ENCODE results near the gene LITAF.

LITAF gene

DNA sequence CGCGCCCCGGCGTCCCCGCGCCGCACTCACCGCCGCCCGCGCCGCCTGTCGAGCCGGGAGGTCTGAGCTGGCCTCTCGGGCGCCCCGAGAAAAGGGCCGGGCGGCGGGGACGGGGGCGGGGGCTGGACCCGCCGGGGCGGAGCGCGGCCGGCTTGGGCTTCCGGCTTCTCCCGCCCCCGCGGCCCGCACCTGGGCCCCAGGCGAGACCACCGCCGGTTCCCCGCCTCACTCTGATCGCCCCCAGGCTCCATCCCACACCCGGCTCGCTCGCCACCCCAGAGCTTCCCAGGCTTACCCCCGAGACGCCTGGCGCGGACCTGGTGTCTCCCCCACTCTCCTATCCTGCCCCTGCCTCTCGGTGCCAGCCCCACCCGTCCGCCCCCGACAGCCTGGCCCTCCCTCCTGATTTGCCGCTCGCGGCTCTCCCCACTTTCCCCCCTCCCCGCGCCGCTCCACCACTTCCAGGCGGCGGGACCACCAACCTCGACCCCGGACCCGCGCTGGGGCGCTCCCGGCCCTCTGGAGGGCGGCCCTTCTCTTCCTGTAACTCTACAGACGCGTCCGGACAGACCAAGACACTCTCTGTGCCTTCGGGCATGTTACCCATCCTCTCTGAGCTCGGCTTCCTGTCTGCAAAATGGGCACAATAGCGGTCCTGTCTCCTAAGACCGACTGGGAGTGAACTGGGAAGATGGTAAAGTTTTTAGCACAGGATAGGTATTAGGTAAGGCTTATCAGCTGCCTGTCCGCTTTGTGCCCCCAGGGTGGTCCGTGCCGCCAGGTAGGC is at the start of gene LITAF:
Gene LITAF (minus strand): TSS at position 64 of the 787 bp plus-strand sequence. CDS start 30,189 bp downstream, outside the sequence.
- peak; percentile 54 for DNase-seq

DNA sequence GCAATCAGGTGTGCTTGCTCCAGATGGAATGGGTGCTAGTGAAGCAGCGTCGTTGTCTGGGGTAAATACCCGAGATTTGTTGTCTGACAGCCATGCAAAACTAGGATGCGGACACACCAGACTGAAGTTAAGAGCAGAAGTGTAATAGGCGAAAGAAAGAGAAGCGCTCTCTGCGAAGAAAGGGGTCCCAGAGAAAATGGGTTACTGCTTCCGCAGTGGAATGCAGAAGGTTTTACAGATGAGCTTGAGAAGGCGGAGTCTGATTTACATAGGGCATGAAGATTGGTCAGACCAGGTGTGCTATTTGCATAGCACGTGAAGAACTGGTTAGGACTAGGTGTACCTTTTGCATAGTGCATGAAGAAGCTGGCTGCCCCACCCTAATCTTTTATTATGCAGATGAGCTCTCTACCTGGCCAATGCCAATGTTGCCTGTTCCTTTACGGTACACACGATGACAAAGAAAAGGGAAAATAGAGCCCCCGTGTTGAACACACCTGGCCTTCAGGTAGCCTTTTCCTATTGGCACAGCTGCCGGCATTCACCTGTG is 49.5 kb upstream of the LITAF start:
- no peak for DNase-seq

DNA sequence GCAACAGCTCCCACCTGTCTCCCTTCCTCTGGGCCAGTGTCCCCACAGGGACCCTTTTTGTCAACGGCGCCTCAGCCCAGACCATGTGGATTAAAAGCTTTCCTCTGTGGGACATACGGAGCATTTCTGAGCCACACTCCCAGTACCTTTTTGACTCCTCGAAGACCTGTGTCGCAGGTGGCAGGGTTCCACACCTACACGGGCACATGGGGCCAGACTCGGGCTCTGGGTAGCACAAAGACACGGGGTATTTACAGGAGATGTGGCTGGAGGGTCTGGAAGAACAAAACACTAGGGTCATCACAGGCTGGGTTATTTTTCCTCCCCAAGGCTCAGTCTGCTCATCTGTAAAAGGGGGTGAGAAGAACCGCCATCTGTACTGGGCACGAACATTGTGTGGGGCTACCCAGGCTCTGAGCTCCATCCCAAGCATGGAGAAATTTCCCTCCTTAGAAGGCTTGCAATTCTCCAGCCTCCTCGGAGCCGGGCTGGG is 49.0 kb upstream of the LITAF start:
- DNase-seq, result no peak

DNA sequence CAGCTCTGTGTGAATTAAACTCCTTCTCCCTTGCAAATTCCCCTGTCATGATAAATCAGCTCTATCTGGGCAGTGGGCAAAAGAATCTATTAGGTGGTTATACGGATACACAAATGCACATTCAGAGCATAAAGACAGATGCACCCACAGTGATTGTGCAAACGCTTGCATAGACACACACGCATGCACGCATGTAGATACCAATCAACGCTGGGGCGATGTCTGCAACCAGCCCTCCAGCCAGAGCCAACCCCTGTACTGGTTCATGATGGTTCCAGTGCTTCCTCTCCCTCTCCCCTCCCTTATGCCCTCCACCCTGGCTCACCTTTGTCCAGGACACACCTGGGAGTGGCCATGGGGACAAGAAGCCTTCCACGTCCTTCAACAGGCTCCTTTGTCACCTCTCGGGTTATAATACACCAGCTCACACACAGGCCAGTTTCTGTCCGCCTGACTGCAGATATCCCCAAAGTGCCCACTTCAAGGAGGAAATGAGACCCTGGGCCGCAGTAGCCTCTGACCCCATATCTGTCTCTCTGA is 48.5 kb upstream of the LITAF start:
- no peak for DNase-seq

DNA sequence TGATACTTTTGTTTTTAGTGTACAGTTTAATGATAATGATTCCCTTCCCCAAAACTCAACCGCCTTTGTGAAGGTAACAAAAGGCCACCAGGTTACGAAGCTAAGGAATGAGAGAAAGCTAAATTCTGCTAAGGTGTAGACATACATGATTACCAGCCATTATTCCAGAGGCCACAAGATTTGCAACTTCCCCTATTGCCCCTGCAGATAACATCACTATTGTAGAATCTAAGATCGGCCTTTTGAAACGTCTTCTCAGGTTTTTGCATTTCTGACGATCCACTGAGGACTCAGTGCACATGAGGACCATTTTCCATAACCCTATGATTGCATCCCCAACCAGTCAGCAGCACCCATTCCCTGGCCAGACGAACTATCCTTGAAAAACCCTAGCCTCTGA is 47.6 kb upstream of the LITAF start:
- no peak for DNase-seq

DNA sequence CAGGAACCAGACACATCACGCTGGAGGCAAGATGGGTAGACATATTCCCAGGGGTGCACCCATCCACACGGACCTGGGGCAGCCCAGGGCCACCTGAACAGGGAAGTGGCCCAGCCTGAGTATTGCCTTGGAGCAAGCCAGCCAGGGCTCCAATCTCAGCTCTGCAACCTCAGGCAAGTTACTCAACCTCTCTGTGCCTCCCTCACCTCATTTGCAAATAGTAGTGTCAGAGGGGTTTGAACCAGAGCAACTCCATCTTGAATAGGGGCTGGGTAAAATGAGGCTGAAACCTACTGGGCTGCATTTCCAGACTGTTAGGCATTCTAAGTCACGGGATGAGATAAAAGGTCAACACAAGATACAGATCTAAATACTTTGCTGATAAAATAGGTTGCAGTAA is 46.4 kb upstream of the LITAF start:
- no peak for DNase-seq

DNA sequence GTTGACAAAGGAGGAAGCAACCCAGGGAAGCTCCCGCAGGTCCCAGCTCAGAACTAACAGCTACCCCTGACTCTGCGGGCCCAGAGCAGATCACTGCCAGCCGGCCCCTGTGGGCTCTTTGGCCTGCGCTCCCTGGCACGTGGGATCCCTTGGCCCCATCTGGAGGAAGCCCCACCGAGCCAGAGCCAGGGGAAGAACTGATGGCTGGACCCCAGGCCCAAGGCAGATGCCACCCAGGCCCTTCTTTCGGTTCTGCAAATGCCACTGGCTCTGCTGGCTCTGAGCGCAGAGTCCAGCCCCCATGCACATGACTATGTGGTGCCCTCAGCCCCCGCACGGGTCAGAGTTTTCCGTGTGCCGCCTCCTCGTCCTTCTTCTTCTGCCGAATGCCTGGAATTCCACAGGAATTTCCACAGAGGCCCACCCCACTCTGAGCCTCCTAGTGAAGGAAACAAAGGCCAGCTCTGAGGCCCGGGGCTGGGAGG is 45.8 kb upstream of the LITAF start:
- no peak for DNase-seq

DNA sequence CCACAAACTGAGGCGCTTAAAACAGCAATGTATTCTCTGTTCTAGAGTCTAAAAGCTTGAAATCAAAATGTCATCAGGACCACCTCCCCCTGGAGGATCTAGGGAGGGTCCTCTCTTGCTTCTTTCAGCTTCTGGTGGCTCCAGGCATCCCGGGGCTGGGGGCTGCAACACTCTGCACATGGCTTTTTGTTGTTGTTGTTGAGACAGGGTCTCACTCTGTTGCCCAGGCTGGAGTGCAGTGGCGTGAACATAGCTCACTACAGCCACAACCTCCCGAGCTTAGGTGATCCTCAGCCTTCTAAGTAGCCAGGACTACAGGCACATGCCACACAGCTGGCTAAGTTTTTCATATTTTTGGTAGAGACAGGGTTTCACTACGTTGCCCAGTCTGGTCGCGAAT is 44.5 kb upstream of the LITAF start:
- DNase-seq, result no peak

DNA sequence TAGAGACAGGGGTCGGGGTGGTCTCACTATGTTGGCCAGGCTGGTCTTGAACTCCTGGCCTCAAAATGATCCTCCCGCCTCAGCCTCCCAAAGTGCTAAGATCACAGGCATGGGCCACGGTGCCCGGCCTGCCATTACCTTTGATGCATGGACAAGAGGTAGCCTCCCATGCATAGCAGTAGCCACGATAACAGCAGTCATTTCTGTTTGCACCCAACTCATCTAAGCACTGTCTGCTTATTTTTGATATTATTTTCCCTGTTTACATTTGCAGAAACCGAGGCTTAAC is 44.0 kb upstream of the LITAF start:
- DNase-seq, result no peak

DNA sequence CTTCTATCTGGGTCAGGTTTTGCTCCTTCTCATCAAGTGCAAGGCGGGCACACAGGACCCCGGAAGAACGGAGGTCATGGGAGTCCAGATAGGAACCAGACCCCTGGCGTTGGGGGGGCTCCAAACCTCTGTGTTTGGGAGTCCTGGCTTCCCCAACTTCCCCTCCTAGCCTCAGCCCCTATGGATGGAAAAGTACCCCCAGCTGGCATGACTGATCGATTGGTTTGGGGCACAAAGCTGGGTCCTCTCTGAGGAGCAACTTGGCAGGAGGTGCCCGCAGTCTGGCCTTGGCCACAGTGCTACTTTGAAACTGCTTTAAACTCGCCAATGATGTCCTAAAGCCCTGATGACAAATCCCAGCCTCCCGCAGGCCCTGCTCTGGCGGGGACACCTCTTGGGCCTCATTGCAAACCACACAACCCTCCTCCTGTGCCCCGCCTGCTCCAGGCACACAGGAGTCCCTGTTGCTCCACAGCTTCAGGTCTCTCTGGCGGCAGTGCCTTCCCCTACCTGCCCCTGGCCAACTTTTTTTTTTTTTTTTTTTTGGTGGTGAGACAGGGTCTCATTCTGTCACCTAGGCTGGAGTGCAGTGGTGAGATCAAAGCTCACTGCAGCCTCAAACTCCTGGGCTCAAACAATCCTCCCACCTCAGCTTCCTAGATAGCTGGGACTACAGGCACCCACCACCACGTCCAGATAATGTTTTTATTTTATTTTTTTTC is 43.5 kb upstream of the LITAF start:
- no peak for DNase-seq

DNA sequence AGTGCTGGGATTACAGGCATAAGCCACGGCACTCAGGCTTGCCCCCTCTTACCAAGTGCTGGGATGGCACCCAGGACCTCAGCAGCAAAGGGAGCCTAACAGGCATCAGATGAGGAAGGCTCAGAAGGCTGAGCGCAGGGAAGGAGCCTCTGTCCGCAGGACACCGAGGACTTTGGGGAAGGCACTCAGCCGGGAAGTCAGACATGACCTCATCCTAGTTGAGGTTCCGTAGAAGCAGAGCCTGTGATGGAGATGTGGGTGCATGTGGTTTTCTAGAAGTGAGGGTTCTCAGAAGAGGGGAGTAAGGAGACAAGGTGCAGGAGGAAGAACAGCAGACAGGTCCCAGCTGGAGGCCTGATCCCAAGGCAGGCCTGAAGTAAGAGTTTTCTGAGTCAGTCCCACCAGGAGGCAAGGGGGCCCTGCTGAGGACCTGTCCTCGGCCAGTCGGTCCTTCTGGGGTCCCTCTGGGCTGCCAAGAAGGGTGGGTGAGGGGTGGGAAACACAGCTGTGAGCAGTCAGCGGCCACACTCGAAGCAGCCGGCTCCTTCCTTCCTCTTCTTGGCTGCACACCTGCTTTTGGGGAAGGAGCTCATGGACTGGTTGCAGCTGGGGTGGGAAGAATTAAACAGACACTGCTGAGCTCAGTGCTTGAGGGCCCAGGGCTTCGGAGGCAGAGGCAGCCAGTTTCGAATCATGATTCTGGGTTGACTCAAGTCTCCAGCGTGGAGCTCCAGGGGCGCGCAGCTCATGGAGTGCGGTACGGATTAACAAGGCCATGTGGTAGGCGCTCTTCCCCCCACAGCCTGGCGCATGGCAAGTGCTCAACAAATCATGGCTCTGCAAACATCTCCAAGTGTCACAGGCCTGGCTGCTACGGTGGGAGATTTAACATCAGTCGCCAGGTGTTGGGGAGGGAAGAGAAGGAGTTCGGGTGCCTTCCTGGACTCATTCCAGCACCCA is 42.6 kb upstream of the LITAF start:
- DNase-seq, result no peak

DNA sequence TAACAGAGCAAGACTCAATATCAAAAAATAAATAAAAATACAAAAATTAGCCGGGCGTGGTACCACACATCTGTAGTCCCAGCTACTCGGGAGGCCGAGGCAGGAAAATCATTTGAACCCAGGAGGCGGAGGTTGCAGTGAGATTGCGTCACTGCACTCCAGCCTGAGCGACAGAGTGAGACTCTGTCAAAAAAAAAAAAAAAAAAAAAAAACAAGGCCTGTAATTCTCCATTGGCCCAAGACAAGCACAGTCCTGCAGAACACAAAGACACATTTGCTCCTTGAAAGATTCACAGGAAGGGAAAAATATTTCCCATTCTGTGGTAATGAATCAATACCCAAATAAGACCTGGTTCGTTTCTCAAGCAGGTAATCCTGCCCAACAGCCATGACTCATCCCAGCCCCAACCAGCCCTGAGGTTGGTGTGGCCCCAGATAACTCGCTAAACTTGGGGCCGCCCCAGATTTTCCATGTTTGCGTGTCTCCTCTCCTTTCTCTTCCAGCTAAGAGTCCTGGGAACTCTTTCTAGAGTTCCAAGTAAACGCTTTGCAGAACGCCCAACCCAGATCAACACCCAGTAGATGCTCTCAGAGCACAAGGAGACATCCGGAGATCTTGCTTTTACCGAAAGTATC is 41.2 kb upstream of the LITAF start:
- DNase-seq, result no peak

DNA sequence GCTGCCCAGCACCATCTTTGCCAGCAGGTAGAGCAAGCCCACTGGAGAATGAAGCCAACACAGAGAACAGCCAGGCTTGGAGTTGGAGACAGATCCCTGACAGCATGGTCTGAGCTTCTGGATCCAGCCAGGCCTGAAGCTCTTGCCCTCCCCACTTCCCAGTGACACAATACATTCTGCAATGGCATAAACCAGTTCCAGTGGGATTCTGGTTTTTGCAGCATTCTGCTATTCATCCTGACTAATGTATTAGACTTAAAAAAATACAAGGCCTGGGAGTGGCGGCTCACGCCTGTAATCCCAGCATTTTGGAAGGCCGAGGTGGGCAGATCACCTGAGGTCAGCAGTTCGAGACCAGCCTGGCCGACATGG is 40.6 kb upstream of the LITAF start:
- no peak for DNase-seq

DNA sequence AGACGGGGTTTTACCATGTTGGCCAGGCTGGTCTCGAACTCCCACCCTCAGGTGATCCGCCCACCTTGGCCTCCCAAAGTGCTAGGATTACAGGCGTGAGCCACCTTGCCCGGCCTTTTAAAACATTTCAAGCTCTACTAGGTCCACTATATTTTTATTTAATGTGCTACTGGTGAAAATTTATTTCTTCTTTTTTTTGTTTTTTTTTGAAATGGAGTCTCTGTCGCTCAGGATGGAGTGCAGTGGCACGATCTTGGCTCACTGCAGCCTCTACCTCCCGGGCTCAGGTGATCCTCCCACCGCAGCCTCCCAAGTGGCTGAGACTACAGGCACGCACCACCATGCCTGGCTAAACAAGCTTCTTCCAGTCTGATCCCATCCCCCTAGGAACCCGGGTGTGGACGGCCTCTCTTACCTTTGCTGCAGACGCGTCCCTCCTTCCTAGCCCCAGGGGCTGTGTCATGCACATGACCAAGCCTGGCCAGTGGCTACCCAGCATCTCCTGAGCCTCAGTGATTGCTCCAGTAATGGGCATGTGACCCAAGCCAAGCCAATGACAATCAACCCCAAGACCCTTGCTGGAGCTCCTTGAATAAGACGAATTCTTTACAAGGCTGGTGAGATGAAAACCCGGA is 40.1 kb upstream of the LITAF start:
- no peak for DNase-seq

DNA sequence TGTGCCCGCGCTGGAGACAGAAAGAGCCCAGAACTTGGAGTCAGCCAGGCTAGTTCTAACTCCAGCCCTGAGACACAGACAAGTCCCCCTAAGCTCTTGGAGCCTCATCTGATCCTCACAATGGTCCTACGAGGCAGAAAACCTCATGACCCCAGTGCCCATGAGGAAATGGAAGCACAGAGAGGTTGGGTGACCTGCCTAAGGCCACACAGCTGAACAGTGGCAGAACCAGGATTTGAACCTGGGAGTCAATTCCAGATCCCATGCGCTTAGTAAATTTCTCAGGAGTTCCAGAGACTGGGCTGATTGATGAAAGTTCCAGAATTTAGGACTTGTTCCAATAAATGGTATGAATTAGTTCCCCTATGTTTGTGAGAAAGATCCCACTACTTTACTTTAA is 39.0 kb upstream of the LITAF start:
- no peak for DNase-seq

DNA sequence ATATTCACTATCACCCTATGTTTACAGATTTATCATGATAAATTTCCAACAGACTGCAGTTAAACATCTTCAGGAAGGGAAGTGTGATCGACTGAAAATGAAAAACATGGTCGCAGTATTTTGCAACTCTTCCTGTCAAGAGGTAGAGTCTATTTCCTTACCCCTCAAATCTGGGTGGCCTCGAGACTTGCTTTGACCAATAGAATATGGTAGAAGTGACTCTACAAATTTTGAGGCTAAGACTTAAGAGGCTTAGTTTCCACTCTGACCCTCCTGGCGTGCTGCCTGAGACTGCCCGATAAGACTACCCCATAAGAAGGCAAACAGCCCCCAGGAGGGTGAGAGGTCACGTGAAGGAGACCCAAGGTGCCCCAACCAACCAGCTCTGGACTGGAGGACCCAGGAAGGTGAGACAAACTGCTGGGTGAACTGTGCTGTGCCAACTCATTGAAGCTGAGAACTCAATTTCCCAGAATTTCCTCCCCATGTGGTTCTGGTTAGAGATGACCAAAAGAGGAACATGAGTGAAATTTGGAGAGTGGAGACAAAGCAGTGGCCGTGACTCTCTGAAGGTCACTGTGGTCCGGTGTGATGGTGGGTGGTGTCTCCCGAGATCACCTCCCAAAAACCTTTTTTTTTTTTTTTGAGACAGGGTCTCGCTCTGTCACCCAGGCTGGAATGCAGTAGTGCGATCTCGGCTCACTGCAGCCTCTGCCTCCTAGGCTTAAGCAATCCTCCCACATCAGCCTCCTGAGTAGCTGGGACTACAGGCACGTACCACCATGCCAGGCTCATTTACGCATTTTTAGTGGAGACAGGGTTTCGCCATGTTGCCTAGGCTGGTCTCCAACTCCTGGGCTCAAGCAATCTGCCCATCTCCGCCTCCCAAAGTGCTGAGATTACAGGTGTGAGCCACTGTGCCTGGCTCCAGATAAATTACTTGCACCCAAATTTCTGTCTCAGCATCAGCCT is 38.2 kb upstream of the LITAF start:
- DNase-seq, result no peak

DNA sequence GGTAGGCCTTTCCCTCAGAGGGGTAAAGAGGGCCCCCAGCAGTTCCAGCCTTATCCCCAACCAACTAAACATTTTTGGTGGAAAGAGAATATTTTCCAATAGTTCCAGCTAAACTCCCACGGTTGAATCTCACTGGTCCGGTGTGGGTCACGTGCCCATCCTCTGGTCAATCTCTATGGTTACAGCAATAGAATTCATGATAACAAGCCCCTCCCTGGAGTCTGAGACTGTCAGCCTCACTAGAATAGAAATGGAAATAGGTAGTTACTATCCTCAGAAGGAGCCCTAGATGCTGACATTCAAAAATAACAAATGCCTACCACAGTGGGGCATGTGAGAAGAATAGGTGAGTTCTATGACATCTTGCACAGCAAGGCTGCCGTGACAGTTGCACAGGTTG is 37.5 kb upstream of the LITAF start:
- DNase-seq, result no peak

DNA sequence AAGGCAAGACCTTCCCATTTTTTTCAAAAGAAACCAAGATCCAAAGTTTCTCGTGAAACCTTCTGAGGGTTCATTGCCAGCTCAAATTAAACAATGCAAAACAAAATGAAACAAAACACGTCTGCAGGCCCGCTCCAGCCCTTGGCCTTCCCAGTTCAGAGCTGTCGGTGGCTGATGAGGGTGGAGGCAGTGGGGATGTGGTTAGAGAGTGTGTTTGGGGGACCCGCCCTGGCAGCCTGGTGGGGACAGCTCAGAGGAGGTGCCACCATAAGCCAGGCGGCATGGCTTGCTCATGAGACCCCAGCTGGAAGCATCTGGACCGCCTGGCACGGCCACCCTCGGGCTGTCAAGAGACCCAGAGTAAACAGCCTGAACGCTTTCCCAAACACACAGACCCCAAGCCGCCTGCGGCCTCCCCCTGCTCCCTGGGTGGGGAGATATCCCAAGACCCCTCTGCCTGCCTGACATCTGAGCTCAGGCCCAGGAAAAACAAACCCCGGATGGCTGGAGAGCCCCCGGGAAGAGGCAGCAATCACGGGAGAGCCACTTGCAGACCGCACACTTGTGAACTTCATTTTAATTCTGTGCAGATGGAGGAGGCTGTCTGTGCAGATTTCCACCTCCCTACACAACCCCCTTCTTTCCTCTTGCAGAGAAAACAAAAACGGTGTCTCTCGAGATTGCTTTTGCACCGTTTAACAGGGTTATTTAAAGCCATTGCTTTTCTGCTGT is 35.4 kb upstream of the LITAF start:
- DNase-seq, result no peak

DNA sequence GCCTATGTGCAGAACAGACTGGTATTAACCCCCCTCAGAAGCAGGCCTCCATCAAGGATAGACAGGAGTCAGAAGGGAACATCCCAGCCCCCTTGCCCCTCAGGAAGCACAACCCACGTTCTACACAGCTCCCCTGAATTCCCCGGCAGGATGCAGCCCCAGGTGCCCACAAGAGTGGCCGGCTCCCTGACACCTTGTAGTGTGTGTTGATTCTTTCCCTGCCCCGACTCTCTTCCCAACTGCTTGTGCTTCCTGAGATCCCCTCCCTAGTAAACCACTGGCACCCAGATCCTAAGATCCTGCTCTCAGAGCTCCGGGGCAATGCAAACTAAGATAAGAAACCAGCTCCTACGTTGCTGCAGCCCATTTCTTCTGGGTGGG is 34.8 kb upstream of the LITAF start:
- DNase-seq, result no peak

All from stimulated activated naive CD4-positive, alpha-beta T cell treated with Interleukin-2 at 50 U/mL for 16 hours (primary cell).